Smooth muscle cell of the brain vasculature (primary cell): ENCODE results near the gene VPS41.
"Not testable (repeated sequence)": the region's sequence is repeated elsewhere in the genome, so short reads cannot be mapped to it uniquely, and the experiment has no call there.

Source experiments
- DNase-seq: peaks from one replicate; pipeline ENCODE4 v3.0.0-alpha.2; 2012; ENCODE audit warnings: low read depth, low spot score

Gene VPS41

GRCh38 chr7:38855867-38856266 is 53.1 kb downstream of the VPS41 start:
- no peak for DNase-seq

DNA sequence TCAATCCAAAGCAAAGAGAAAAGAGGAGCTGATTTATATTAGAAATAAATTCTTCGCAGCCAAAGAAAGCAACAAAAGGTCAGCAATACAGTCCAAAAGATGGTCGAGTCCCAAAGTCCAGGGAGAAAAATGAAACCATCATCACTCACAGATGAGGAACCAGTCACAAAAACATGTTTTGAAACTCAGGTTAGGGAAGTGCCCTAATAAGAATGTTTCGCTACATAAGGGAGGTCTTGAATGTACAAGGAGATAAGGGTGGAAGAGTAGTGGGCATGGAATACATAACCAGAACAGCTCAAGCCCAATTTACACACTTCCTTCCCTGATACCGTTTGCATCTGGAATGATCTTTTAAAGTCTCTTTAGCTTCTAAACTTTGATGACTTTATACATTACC is 53.6 kb downstream of the VPS41 start:
- no peak for DNase-seq

- DNase-seq = not testable (repeated sequence)
Observed at GRCh38 chr7:38854947-38855346, 54.0 kb downstream of the VPS41 start.

GRCh38 chr7:38851321-38851720 is 57.7 kb downstream of the VPS41 start:
- no peak for DNase-seq

GRCh38 chr7:38846280-38846679 is 62.7 kb downstream of the VPS41 start:
- DNase-seq = no peak

- DNase-seq = no peak
Observed at GRCh38 chr7:38844952-38845563, 63.9 kb downstream of the VPS41 start.

- no peak for DNase-seq
Observed at GRCh38 chr7:38842746-38843145, 66.2 kb downstream of the VPS41 start.

DNA sequence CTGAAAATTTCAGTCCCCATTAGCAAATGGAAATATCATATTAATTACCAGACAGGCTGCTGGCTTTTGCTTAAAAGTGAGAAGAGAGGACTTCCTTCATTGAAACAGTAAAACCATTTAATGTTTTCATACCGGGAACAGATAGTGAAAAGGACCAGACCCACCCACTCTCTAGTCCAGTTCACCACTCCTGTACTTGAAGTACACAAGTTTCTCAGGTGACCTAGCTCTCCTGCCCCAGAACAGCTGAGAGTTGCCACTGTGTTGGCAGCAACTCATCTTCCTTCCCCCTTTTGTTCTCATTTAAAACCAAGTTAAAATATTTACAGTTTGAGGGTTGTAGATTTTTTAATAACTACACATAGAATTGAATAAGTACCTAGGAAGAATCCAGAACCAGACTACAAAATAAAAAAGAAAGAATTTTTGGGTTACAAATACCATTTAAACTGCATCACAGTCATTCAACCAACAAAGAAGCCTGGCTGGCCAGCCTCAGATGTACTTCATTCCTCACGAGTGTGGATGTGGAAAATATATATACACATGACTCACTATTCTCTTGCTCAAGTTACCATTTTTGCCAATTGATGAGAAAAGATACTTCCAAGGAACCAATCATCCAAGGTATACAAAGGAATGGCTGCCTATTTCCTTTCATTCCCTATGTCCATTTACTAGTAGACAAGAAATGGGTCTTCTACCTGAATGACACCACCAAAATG is 68.1 kb downstream of the VPS41 start:
- no peak for DNase-seq

- no peak for DNase-seq
Observed at GRCh38 chr7:38839851-38840250, 69.1 kb downstream of the VPS41 start.

GRCh38 chr7:38838725-38839385 is 70.1 kb downstream of the VPS41 start:
- no peak for DNase-seq

- DNase-seq = no peak
Observed at GRCh38 chr7:38834357-38834756, 74.6 kb downstream of the VPS41 start.

DNA sequence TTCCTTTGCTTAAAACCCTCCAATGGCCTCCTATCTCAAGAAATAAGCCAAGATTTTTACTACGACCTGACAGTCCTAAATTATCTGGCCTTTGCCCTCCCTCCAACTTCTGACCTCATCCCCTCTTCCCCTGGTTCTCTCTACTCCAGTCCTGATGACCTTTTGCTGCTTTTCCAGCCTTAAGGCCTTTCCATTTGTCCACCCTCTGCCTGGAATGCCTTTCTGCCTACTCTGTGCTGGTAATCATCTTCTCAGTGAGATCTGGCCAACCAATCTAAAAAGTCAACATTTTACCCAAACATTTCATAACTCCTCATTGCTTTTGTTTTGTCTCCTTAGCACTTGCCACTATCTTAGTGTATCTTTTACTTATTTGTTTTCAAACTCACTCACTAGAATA is 75.7 kb downstream of the VPS41 start:
- no peak for DNase-seq

DNA sequence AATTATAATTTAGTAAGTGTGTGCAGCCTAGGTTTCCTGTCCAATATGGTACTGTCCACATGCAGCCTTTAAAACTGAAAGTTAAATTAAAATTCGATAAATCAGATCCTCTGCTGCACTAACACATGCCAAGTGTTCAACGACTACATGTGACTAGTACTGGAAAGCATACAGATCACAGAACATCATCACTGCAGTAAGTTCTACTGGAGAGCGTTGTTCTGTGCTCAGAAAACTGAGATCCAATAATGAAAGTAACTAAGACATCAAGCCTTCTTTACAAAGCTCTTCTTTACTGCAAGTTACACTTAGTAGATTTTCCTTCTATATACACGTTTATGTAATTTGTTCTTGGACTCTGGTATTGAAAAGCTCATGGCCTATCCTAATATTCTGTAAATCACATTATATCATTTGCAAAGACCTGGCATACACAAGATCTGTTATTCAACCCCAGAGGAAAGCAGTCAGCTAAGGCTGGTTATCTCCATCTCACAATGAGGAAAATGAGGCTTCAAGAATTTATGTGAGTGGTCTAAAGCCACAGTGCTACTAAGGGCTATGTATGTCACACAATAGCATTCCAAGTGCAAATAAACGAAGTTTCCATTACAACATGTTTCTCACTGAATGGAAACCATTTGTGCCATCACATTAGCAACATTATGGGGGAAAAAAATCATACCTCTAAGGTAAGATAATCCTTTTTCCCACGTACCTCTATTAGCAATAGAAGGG is 77.6 kb downstream of the VPS41 start:
- no peak for DNase-seq

GRCh38 chr7:38830826-38831225 is 78.2 kb downstream of the VPS41 start:
- DNase-seq = no peak

DNA sequence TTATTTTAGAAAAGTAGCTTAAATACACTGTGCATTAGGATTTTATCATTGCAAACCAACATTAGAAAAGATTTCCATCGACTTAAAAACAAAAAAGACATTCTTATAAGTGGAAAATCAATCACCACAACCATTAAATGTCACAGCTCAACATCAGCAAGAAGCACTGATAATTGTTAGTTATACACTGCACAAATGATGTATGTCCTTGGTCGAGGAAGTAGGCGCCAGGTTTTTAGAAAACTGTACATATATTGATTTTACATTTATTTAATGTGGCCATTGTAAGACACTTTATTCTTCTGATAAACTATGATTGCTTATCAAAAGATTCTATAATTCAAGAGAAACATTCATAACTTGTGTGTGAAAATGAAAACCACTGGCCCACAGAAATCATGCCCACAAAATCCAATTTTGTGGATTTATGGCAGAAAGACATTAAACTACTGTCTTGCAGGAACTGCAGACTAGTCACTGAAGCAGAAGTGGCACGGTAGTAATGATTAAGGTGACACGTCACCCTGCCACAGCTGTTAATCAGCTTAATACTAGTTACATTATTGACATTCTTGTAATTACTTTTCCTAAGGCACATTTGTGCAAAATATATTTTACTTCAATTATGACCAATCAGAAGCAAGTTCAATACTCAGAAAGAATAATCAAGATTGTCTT is 79.4 kb downstream of the VPS41 start:
- DNase-seq = no peak

DNA sequence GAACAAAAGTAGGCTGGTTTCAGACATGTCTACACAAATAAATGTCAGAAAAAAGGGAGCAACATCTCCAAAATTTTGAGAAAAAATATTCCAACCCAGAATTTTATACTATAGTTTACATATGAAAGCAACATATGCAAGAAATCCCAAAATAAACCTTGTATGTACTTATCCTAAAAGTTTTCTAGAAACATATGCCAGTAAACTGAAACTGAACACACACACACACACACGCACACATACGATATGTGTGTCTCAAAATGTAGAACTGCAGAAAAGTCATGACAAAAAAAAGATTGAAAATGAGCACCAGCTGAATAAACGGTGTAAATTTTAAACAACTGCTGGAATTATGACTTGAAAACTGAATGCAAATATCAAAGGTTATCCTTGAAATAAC is 81.0 kb downstream of the VPS41 start:
- DNase-seq = no peak

DNA sequence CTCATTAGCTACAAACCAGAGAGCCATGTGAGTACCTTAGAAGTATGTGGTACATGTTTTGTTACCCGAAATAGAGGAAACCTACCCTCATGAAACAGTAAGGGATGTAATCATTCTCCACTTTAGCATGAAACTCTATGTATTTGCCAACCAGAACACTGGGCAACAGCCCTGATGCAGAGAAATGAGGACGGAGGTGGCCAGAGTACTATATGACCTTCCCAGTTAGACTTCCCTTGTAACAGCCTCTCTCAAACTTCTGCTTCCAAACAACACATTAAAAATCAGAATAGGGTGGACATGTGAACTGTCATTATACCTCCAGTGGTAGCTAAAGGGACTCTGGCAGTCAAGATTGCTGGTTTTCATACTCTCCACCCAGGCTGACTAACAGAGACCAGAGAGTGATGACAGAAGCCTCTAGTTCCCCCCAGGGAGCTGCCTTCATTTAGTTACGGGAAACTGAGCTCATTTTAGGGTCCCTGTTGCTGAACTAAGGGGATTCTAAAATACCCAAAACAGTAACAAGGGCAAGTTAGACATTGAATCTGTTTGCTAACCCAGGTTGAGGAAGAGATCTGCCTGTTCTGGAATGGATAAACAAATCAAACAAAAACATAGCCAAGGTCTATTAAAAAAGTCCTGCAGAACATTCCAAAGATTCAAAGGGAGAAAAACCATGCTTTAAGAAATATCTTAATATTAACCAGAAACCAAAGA is 83.1 kb downstream of the VPS41 start:
- DNase-seq = no peak

DNA sequence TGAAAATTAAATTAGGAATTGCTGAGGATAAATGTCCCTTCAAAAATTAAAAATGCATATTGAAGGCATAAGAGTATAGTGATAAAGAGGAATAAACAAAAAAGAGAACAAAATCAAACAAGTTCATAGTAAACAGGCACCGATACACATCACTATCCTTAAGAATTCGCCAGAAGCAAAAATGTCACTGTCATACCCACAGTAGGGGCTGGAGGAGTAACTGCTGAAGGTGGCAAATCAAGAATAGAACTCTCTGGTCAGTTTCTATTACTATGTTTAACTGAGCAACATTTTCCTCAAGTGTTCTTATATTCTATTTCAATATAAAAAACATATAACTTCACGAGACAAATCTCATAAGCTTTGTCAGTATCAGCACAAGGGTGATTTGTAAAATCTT is 84.0 kb downstream of the VPS41 start:
- DNase-seq = no peak

DNA sequence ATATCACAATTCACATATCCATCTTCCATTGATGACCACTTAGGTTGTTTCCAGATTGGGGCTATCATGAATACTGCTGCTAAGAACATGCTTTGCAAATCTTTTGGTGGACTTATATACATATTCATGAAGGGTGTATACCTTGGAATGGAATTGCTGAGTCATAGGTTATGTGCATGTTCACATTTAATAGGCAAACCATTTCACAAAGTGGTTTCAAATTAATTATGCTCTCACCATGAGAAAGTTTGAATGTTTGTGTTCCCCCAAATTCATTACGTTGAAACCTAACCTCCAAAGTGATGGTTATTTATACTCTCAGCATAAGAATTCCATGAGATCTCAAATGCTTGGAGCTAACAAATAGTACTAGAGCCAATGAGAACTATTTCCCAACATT is 86.4 kb downstream of the VPS41 start:
- no peak for DNase-seq

DNA sequence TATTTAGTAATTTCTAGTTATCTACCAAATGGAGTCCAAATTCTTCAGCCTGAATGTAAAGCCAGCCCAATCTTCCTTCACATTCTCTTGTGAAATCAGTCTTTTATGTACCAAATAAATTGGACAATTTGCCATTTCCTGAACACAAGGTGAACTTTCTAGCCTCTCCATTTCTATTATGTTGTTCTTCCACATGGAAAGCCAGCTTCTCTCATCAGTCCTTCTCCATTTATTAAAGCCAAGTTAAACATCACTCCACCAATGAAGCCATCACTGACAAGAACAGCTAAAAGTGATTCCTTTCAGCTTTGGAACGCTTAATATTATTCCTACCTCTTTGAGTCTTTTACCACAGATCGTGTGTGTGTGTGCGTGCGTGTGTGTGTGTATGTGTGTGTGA is 88.4 kb downstream of the VPS41 start:
- no peak for DNase-seq

GRCh38 chr7:38819463-38819862 is 89.5 kb downstream of the VPS41 start:
- DNase-seq = no peak
